Activated T-cell treated with anti-CD3 and anti-CD28 coated beads, Interleukin-2, amount 50 U/mL, for 1 hour (primary cell): ENCODE results near the gene MTERF4.
"Not testable (repeated sequence)": the region's sequence is repeated elsewhere in the genome, so short reads cannot be mapped to it uniquely, and the experiment has no call there.

ENCODE experiments used
- DNase-seq: peaks from one replicate; pipeline ENCODE4 v3.0.0-alpha.2; 2020

Gene MTERF4

DNA sequence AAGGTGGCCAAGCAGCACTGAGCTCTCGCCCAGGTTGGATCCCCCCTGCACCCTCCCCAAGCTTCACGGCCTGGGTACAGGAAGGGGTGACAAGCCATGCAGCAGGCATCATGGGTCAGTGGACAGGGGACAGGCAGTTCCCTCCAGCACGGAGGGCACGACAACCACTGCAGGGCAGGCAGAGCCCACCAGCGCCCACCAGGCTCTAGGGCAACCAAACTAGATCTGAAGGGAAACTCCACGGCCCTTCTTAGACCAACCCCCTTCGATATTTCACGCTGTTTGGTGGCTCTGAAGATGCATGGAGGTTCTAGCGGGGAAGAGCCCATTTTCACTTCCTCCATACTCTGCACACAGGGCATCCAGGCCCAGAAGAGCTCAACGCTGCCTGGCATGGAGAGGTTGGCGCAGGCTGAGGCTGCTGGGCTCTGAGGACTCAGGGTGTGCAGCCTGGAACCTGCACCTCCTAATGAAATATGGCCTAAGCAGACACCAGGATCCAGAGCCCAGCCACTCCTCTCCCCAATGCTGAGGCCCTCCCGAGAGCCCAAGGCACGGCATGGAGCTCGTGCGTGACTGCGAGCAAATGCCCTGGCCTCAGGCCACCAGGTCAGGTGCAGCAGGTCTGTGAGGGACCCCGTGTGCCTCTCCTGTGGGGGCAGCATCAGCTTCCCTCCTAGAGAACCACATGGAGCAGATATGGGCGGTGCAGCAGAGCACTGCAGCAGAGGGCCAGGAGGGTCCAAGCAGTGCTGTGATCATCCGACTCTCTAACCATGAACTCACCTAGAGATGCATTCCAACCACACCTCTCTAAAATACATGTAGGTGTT lies 8.7 kb upstream of the MTERF4 start:
- no peak for DNase-seq

- no peak for DNase-seq
These were observed 8.1 kb upstream of the MTERF4 start for GRCh38 chr2:241110089-241110606.

DNA sequence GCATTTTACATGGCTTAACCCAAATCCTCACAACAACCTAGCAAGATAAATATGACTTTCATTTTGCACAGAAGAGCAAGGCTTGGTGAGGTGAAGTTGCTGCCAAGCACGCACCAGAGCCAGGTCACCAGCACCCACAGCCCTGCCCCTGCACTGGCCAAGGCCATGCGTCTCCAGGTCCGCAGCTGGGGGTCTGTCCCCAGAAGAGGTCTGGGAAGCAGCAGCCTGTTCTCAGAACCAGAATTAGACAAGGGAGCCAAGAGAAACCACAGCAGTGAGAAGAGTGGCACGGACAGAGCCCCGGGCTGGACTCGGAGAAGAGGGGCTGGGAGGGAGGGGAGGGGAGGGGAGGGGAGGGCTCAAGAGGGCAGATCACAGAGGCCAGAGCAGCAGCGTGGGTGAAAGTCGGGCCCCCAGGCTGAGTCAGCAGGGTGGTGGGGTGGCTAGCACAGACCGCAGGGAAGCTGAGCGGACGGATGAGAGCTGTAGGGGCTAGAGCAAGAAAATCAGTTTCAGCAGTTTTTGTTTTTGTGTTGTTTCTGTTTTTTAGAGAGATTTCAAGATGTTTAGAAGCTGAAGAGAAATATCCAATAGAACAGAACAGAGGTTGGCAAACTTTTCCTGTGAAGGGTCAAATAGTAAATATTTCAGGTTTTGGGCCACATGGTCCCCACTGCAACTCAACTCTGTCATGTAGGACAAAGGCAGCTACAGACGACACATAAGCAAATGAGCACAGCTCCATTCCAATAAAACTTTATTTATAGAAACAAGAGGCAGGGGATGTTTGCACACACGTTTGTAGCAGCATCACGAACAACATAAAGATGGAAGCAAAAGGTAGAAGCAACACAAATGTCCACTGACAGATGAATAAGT lies 7.4 kb upstream of the MTERF4 start:
- peak; percentile 44 for DNase-seq

DNA sequence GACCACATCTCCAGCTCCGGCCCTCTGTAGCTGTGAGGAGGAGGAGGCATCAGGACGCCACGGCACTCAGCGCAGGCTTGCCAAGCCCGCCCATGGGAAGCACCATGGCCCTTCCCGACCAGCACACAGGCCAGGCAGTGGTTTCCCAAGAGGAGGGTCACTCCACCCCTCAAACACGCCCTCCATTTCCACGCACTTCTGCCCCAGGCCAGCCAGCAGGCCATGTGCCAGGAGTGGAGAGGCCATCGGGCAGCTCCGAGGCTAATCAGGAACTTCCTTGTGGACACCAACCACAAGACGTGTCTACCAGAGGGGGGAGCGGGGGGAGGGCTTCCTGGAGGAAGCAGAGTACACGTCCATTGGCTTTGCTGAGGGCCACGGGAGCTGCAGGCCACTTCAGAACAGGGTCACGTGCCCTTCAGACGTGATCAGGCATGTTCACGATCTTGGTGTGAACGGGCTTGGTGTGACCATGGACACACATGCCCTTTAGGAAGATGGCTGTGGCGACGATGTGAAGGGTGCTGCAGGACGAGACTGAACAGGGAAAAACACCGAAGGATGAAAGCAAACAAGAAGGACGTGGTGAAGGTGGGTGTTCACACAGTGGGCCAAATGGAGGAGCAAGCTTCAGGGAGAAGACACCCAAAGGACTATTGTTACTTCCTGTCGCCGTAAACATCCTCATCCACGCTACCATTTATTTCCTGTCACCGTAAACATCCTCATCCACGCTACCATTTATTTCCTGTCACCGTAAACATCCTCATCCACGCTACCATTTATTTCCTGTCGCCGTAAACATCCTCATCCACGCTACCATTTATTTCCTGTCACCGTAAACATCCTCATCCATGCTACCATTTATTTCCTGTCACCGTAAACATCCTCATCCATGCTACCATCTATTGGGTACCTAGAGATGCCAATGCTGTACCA lies 6.5 kb upstream of the MTERF4 start:
- DNase-seq: peak; percentile 50

DNA sequence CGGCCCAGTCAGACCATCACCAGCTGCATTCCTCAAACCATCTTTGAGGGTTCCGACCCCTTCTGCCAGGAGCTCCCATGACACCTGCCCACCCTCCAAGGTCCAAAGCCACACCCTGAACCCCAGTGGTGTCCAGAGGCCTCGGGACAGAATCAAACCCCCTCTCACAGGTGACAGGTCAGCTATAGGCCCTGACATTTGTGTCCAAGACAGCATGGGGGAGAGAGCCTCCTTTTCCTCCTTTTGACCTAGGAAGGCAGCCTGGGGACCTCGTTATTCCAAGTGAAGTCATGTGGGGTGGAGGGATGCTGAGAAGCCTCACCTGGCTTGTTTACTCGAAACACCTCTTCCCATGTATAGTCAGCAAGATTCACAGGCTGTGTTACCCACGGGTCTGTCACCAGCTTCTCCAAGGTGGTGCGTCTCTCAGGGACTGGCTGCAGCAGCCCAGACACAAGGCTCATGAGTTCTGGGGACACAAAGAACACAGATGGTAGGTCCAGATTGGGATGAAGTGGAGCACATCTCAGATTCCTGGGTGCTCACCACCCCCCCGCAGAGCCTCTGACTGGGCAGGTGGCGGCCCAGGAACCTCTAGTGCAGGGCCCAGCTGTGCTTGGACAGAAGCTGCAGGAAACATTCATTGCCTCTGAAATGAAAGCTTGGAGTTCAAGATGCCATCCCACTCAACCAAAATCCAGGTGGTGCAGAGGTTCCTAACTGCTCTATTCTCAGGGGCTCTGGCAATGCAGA lies 5.1 kb upstream of the MTERF4 start:
- DNase-seq: no peak

DNA sequence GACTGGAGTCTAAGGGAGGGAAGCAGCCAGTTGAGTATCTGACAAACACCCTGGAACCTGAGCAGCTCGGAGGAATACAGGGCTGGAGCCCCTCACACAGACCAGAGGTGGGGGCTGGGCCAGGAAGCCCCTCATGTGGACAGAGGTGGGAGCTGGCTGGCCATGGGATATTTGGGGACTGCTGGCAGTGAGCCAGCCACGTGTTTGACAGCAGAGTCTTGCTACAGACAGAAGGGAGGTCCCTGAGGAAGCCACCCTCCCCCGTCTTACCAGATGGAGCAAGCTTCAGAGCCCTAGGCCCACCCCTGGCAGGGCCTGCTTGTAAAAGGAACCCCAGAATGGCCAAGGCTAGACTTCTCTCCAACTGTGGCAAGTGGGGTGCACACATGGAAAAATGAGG lies 3.6 kb upstream of the MTERF4 start:
- no peak for DNase-seq

- not testable (repeated sequence) for DNase-seq
These were observed 2.5 kb upstream of the MTERF4 start for GRCh38 chr2:241104611-241105010.

DNA sequence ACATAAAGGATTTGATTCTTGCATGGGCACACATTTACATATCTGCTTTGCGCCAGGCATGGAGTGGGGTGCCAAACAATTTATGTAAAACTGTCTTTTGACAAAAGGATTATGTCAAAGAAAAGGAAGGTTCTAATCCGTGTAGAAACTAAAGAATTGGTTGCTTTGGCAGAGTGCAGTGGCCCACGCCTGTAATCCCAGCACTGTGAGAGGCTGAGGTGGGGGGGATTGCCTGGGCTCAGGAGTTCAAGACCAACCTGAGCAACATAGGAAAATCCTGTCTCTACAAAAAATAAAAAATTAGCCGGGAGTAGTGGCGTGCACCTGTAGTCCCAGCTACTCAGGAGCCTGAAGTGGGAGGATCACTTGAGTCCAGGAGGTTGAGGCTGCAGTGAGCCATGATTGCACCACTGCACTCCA lies 1.1 kb upstream of the MTERF4 start:
- DNase-seq: no peak

- no peak for DNase-seq
These were observed 2.8 kb downstream of the MTERF4 start for GRCh38 chr2:241099246-241099645.

DNA sequence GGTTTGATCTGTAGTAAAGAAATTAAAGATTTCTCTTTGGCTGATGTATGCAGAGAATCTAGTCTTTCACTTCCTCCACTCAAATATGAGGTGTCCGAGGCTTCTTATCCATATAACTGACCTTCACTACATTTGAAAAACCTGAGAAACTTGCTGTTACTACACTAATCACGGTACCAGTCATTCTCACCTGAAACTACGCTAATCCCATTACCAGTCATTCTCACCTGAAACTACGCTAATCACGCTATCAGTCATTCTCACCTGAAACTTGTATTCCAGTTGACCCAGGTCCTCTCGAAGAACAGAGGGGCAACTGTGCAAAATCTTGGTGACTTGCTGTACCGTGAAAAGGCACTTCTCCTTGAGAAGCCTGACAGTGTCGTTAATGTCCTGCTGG lies 5.1 kb downstream of the MTERF4 start:
- no peak for DNase-seq

DNA sequence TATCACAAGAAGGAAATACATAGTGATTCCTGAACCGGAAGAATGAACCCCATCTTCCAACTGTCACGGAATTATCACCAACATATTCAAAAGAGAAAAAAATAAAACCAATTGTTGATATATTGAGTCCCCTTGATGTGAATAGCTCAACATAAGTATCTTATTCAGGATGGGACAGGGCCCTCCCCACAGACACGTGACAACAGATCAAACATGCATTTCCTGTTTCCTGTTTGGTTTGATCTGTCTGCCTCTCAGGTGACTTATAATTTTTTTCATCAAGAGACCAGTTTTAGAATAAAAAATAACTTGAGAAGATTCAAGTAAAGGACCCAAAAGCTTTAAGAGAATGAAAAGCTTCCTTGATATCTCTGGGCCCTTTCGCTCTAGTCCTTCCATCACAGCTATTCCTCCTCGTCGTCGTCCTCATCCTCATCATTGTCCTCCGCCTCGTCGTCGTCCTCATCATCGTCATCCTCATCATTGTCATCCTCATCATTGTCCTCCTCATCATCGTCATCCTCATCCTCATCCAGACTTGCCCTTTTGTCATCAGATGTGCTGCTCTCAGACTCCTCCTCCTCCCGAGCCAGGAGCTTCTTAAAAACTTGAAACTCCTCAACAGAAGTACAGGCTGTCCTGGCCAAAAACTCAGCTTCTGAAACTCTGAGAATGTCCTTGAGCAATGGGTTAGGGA lies 6.3 kb downstream of the MTERF4 start:
- DNase-seq: no peak

GRCh38 chr2:241094924-241095420 lies 7.1 kb downstream of the MTERF4 start:
- no peak for DNase-seq

DNA sequence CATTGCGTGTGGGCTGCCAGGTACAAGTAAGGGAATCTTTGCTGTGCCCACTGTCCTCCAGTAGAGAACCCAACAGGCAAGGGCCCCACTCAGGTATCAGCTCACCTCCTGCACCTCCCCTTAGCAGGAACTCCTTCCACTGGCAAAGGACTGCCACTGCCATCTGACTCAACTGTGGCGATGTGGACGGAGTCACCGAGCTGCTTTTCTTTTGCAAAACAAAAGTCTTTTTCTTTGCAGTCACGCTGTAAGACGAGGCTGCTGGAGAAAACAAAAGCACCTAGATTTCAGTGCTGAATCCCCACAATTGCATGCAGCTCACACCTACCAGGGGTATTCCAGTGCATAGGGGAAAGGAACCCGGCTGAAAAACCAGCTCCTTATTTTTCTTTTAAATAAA lies 7.9 kb downstream of the MTERF4 start:
- DNase-seq: no peak

GRCh38 chr2:241093133-241093781 lies 8.8 kb downstream of the MTERF4 start:
- not testable (repeated sequence) for DNase-seq

DNA sequence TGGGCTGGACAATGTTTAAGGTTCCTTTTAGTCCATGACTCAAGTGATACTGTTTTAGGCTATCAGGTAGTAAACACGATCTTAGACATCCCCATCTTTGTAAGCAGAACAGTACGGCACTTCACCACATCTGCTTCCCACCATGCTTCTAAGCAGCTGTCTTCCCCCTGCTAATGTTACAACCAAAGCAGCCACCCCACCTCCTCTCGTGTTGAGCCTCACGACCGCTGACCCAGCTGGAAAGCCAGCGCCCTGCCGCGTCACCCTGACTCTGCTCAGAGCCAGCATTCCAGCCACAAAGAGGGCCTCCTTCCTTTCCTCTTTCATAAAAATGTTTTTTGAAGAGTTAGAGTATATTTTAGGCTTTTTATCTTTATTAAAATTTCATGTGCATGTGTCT lies 9.4 kb downstream of the MTERF4 start:
- no peak for DNase-seq

DNA sequence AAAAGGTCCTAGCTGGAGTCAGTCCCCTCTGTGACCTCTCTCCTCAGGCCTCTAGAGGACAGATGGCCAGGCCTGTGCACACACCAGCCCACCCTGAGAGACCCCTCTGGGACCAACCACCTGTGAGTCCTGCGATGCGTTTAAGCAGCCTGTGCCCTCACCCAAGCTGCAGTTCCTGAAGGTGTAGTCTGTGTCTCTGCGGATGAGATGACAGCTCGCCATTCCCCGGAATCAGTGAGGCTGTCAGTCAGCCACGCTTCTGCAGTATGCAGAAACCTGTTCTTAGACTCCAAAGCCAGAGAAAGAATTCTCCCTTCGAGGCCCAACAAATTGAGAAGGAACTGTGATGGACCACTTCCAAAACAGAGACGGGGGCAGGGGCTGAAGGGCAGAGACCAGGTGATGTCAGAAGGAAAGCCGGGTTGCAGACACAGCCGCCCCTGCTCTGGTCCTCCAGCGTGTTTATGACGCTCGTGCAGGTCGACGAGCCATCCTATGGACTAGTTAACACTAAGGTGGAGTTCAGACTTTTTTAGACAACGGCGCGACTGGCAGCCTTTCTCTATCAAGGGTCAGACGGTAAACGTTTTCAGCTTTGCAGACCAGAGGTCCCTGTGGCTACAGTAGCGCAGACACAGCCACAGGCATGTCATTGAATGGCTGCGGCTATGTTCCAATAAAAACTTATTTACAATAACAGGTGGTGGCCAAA lies 10.2 kb downstream of the MTERF4 start:
- no peak for DNase-seq

- no peak for DNase-seq
These were observed 10.9 kb downstream of the MTERF4 start for GRCh38 chr2:241091201-241091600.

GRCh38 chr2:241088791-241089732 lies 13.0 kb downstream of the MTERF4 start:
- DNase-seq: no peak

- no peak for DNase-seq
These were observed 13.7 kb downstream of the MTERF4 start for GRCh38 chr2:241088376-241088775.
